Stomach (tissue), 4 donors: ENCODE measurements around the gene IGDCC3.

Experiments used
- CTCF ChIP-seq, 7 experiments: fragments of 450-650 bp in 4 of 7; fragments of 200-600 bp in 3 of 7; sonication (generic) in 3 of 7; IDR thresholded peaks; one replicate each; pipeline ENCODE4 v1.5.1; 2016 to 2019; ENCODE audit warnings: antibody characterized with exemption in 7 of 7, control low read depth in 2 of 7, mild to moderate bottlenecking in 1 of 7
- EP300 ChIP-seq: sonication (generic); formaldehyde crosslinking; IDR thresholded peaks from one replicate; pipeline ENCODE4 v1.6.1; 2017; ENCODE audit warnings: antibody characterized with exemption
- POLR2A ChIP-seq, 4 donors: fragments of 450-650 bp; IDR thresholded peaks; one replicate each; pipeline ENCODE4 v1.6.1; 2016; ENCODE audit warnings: antibody characterized with exemption in 4 of 4, control low read depth in 2 of 4, mild to moderate bottlenecking in 1 of 4, moderate library complexity in 1 of 4
- POLR2AphosphoS5 ChIP-seq, 3 donors: sonication (generic); formaldehyde crosslinking; IDR thresholded peaks; one replicate each; pipeline ENCODE4 v1.6.1; 2016; ENCODE audit warnings: antibody characterized with exemption in 3 of 3

- no peak for TF ChIP-seq CTCF (IDR thresholded peaks at IDR 0.05)
- no peak for TF ChIP-seq POLR2A (IDR thresholded peaks at IDR 0.05)
- TF ChIP-seq POLR2AphosphoS5 (IDR thresholded peaks at IDR 0.05) = no peak
- TF ChIP-seq EP300 = no peak
Observed at GRCh38 chr15:65382146-65382491, 4.3 kb upstream of the IGDCC3 start.
